Skeletal muscle cell (primary cell): ENCODE results near the gene RAB11FIP3.
"Not testable (repeated sequence)": the region's sequence is repeated elsewhere in the genome, so short reads cannot be mapped to it uniquely, and the experiment has no call there.

Experiments used
- DNase-seq: peaks from one replicate; pipeline ENCODE4 v3.0.0-alpha.2; 2010; ENCODE audit warnings: low read depth
- H3K4me3 ChIP-seq: 2 replicates; pipeline ENCODE4 v1.5.1; 2011; ENCODE audit warnings: low read depth, mild to moderate bottlenecking, control low read depth, low read length, moderate library complexity

Gene RAB11FIP3

GRCh38 chr16:478287-478686 lies 52.8 kb downstream of the RAB11FIP3 start:
- DNase-seq, H3K4me3 ChIP-seq: not testable (repeated sequence)

GRCh38 chr16:482468-483185 lies 57.2 kb downstream of the RAB11FIP3 start:
- H3K4me3 ChIP-seq: no peak overlapping the region
- no peak for DNase-seq

GRCh38 chr16:483341-484075 lies 58.1 kb downstream of the RAB11FIP3 start:
- no peak overlapping the region for H3K4me3 ChIP-seq
- no peak for DNase-seq

DNA sequence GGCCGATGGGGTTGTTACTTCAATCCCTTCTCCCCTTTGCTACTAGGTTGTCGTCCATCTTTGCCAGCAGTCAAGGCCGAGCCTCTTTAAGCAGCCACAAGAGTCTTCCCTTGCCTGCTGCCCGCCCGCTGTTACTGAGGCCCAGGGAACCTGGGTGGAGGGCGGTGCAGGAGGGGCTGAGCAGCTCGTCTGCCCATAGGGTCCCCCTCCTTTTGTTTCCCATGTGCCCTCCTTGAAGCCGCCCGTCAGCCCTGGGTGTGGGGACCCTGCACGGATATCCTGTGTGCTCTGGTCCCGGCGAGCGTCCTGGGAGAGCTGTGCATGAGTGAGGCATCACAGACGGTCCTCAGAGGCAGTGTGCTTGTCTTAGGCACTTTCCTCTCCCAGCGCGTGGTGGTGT lies 64.2 kb downstream of the RAB11FIP3 start:
- no peak for DNase-seq

GRCh38 chr16:490768-491167 lies 65.3 kb downstream of the RAB11FIP3 start:
- no peak overlapping the region for H3K4me3 ChIP-seq
- no peak for DNase-seq

More for the DNA sequence above, 64.2 kb downstream of the RAB11FIP3 start:
- no peak overlapping the region for H3K4me3 ChIP-seq

DNA sequence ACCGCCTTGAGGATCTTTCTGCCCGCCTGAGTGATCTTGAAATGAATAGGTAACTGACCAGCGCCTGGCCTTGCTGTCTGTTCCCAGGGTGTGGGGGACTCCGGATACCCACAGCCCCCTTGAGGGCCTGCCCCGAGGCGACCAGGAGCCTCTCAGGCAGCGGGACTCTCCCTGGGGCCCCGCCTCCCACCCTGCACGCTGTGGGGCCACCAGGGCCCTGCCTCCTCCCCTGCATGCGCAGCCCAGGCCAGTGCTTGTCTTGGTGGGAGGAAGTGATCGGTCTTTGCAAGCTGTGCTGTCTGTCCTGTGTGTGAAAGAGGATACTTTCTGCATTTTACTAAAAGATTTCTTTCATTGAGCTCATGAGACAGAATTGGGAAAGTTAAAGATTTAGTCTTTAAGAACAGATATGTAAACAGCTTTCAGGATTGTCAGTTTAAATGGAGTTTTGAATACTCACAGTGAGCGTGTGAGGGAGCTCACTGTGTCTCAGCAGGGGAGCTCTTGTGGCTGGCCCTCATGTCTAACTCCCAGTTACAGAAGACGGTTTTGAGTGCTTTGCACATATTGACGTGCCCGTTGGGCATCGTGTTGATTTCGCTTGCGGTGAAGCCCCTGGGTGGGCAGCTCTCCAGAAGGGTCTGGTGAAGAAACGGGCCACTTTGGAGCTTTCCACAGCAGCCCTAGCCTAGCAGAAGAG lies 65.9 kb downstream of the RAB11FIP3 start:
- no peak overlapping the region for H3K4me3 ChIP-seq
- no peak for DNase-seq

DNA sequence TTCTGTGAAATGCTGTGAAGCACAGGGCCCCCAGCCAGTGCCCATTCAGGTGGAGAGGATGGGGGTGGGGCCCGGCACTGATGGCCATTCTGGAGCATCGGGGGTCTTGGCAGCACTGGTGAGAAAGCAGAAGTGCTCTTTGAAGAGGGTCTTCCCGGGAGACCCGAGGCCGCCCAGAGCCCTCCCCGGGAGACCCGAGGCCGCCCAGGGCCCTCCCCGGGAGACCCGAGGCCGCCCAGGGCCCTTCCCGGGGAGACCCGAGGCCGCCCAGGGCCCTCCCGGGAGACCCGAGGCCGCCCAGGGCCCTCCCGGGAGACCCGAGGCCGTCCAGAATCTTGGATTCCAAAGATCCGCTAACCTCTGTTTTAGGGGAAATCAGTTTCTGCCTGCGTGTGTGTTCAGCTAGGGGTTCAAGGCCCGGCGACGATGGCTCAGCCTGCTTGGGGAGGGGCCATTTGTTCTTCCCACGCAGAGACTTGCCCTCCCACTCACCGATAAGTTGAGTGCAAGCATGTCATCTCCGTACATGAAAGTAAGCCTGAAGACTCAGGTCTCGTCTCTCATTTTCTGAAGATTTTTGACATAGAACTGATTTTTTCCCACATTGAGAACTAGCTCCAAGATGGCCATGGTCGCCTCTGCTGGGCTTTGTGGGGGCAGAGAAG lies 66.9 kb downstream of the RAB11FIP3 start:
- no peak overlapping the region for H3K4me3 ChIP-seq
- DNase-seq: no peak

DNA sequence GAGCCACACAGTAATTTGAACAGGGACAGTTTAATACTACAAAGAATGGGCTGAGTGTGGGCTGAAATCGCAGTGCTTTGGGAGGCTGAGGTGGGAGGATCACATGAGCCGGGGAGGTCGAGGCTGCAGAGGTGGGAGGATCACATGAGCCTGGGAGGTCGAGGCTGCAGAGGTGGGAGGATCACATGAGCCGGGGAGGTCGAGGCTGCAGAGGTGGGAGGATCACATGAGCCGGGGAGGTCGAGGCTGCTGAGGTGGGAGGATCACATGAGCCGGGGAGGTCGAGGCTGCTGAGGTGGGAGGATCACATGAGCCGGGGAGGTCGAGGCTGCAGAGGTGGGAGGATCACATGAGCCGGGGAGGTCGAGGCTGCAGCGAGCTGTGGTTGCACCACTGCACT lies 69.2 kb downstream of the RAB11FIP3 start:
- H3K4me3 ChIP-seq, DNase-seq: not testable (repeated sequence)

GRCh38 chr16:495127-495748 lies 69.8 kb downstream of the RAB11FIP3 start:
- no peak overlapping the region for H3K4me3 ChIP-seq
- DNase-seq: no peak

GRCh38 chr16:496097-496886 lies 70.8 kb downstream of the RAB11FIP3 start:
- no peak overlapping the region for H3K4me3 ChIP-seq
- DNase-seq: no peak

DNA sequence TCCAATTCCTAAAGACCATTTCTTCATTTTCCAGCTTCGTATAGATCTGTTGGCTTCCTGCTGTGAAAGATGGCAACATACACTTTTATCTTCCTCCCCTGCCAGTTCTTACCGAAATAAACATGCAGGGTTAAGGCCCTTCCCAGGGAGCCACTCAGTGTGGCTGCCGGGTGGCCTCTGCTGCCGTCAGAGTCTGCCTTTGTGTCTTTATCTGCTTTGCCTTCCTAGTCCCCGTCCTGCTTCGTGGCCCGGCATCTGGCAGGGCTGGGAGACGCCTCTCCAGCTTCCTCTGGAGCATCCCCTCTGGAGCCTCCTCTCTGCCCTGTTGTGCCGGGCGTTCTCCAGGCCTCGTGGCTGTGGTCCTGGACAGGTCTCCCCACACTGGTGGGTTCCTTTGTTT lies 71.8 kb downstream of the RAB11FIP3 start:
- no peak overlapping the region for H3K4me3 ChIP-seq
- no peak for DNase-seq

- no peak for DNase-seq
- H3K4me3 ChIP-seq: no peak overlapping the region
Observed at GRCh38 chr16:499924-500323, 74.5 kb downstream of the RAB11FIP3 start.

DNA sequence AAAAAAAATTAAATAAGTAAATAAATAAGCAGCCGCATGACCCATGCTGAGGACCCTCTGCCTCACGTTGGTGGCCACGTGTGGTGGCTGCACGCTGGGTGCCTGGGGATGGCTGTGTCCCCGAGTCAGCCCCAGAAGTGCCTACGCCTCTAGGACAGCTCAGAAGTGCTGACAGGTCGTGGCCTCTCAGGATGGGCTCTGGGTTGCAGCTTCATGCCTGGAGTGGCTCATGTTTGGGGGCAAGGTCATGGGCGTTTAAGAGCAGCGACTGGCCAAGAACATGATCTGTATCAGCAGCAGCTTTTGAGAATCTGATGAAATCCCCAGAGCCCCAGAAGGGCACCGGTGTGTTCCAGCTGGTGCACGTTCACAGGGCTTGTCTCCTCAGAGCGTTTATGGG lies 75.3 kb downstream of the RAB11FIP3 start:
- no peak overlapping the region for H3K4me3 ChIP-seq
- DNase-seq: no peak

DNA sequence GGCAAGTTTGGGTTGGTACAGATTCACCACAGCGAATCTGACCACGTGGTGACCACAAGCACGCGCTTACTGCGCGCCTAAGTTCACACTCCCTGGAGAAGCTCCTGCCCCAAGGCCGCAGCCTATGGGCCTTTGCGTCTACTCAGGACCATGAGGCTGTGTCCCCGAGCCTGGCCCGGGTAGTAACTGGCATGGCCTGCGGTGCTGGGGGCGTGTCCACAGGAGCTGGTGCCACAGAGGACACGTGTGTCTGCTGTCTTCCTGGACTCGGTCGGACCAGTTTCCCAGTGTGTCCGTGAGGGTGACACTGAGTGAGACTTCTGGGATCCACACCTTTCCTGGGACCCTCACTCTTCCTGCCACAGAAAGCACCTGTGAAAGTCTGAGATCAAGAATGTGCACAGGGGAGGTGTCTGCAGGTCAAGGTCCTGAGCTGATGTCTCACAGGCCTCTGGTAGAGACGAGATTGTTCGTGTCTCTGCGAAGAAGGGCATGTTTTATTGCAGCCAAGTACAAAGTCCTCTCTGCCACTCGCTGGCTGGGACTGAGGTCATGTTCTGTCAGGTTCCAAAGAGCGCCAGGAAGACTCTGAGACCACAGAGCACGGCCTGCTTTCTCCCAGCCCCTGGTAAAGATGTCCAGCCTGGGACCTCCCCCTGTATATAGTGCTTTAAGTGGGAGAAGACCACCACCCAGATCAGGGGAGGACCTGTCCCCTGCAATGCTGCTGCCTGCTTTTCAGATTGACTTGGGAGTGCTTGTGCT lies 76.9 kb downstream of the RAB11FIP3 start:
- DNase-seq: no peak
- no peak overlapping the region for H3K4me3 ChIP-seq

DNA sequence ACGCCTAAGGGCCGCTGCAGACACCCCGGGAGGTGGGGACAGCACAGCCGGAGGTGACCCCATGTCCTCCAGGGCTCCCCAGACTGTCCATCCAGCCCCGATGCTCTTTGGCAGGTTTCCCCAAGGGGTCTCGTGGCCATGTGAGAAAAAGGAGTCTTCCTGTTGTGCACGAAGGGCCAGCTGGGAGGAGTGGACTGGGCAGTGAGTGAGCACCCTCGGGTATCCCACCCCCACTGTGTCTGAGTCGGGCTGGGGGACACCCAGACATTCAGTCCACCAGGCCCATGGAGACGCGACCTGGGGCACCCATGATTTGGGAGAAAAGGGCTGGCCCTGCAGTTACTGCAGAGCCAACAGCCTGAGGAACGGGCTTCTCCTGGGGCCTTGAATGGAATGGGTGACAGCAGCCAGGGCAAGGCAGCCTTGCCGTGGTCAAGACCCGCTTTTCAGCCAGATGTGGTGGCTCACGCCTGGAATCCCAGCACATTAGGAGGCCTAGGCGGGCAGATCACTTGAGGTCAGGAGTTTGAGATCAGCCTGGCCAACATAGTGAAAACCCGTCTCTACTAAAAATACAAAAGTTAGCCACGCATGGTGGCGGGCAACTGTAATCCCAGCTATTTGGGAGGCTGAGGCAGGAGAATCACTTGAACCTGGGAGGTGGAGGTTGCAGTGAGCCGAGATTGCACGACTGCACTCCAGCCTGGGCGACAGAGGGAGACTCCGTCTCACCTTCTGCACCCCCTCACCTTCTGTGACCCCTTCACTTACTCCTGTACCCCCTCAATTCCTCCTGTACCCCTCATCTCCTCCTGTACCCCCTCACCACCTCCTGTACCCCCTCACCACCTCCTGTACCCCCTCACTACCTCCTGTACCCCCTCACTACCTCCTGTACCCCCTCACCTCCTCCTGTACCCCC lies 78.0 kb downstream of the RAB11FIP3 start:
- no peak overlapping the region for H3K4me3 ChIP-seq
- no peak for DNase-seq

- no peak for DNase-seq
Observed at GRCh38 chr16:505479-506245, 80.2 kb downstream of the RAB11FIP3 start.

DNA sequence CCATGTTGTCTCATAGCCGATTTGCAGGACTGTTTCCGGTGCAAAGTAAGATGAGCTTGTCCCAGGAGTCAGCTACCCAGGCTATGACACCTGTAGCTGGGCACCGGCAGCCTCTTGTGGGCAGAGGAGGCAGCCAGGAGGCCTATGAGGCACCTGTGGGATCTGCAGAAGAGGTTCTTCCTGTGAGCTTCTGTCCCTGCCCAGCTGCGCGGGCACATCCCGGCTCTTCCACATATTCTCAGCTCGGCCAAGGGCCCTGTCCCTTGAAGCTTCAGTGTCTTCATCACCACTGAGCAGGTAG lies 80.7 kb downstream of the RAB11FIP3 start:
- DNase-seq: no peak
- H3K4me3 ChIP-seq: no peak overlapping the region

More at GRCh38 chr16:505479-506245, 80.2 kb downstream of the RAB11FIP3 start:
- no peak overlapping the region for H3K4me3 ChIP-seq
